Adrenal gland (tissue), 5 donors: ENCODE results near the gene RTKN2.

Experiments
- CTCF ChIP-seq, 6 experiments: fragments of 450-650 bp in 4 of 6; fragments of 200-600 bp in 2 of 6; sonication (generic) in 1 of 6; IDR thresholded peaks; 1 replicate in 5 of 6; 2 replicates in 1 of 6; pipeline versions ENCODE4 v1.5.1 to v1.8.0; 2016 to 2021; ENCODE audit warnings: antibody characterized with exemption in 6 of 6, mild to moderate bottlenecking in 2 of 6, moderate library complexity in 1 of 6
- POLR2A ChIP-seq, 2 donors: fragments of 450-650 bp; IDR thresholded peaks; one replicate each; pipeline ENCODE4 v1.6.1; 2017; ENCODE audit warnings: antibody characterized with exemption in 2 of 2, mild to moderate bottlenecking in 2 of 2, moderate library complexity in 1 of 2
- donor health status: DM: no; HTN: no; CAD: no.

- TF ChIP-seq CTCF (IDR thresholded peaks at IDR 0.05) (no peak), POLR2A (IDR thresholded peaks at IDR 0.05) (no peak)
These were observed 72.1 kb downstream of the RTKN2 start for GRCh38 chr10:62196528-62196927.
